Smooth muscle cell (in vitro differentiated cells): Measurements from ENCODE around the gene UBXN10. TPM values are rescaled to one million over a fixed set of nuclear protein-coding genes. Genes with fewer than 3 reads are reported as not detected.

ENCODE experiments used
- DNase-seq: peaks from one replicate; lab custom pipeline; 2025; ENCODE audit not compliant: unreplicated experiment; lab: John Stamatoyannopoulos, UW
- H2AFZ ChIP-seq: fragments of 200-600 bp; sonication (generic); 2 replicates; pipeline ENCODE4 v1.6.0; 2016; ENCODE audit warnings: antibody characterized with exemption, low read depth, mild to moderate bottlenecking
- H3F3A ChIP-seq: fragments of 200-600 bp; sonication (generic); 2 replicates; pipeline ENCODE4 v1.6.0; 2017; ENCODE audit warnings: antibody characterized with exemption, low read depth
- H3K27ac ChIP-seq: fragments of 200-600 bp; sonication (generic); 2 replicates; pipeline ENCODE4 v1.5.1; 2016; ENCODE audit warnings: low read depth, mild to moderate bottlenecking
- H3K27me3 ChIP-seq: fragments of 200-600 bp; sonication (generic); 2 replicates; pipeline ENCODE4 v1.6.1; 2016; ENCODE audit warnings: low read depth, mild to moderate bottlenecking
- H3K36me3 ChIP-seq: fragments of 200-600 bp; sonication (generic); 2 replicates; pipeline ENCODE4 v1.5.1; 2016; ENCODE audit warnings: low read depth
- H3K4me1 ChIP-seq: fragments of 200-600 bp; sonication (generic); 2 replicates; pipeline ENCODE4 v1.5.1; 2016; ENCODE audit warnings: low read depth
- H3K4me2 ChIP-seq: fragments of 200-600 bp; sonication (generic); 2 replicates; pipeline ENCODE4 v1.6.0; 2016; ENCODE audit warnings: mild to moderate bottlenecking
- H3K4me3 ChIP-seq: fragments of 200-600 bp; sonication (generic); 2 replicates; pipeline ENCODE4 v1.5.1; 2016; ENCODE audit warnings: mild to moderate bottlenecking
- H3K79me2 ChIP-seq: fragments of 200-600 bp; sonication (generic); 2 replicates; pipeline ENCODE4 v1.6.0; 2016; ENCODE audit warnings: low read depth, mild to moderate bottlenecking
- H3K9ac ChIP-seq: fragments of 200-600 bp; sonication (generic); 2 replicates; pipeline ENCODE4 v1.6.0; 2016; ENCODE audit warnings: low read depth
- H3K9me3 ChIP-seq: fragments of 200-600 bp; sonication (generic); replicated peaks from 2 replicates; pipeline ENCODE4 v1.5.1; 2016; ENCODE audit warnings: low read depth
- H4K20me1 ChIP-seq: fragments of 200-600 bp; sonication (generic); 2 replicates; pipeline ENCODE4 v1.6.0; 2016; ENCODE audit warnings: low read depth
- WGBS: methylation state at CpG from one replicate; pipeline ENCODE4 v1.1.7; 2016; ENCODE audit warnings: low lambda C conversion rate; 5-methylcytosine and 5-hydroxymethylcytosine counted together
- polyA plus RNA-seq: library from polyadenylated mRNA; unstranded; fragments of >200 nt; fragmentation: Nextera tagmentation; extraction: Ambion mirVana; gene quantifications from 2 replicates; pipeline ENCODE4 v1.2.1, GENCODE V29; 2016
- total RNA-seq: library from RNA; depleted of rRNA; stranded (reverse); fragments of >200 nt; gene quantifications from 2 replicates; pipeline ENCODE4 v1.2.3, GENCODE V29; 2014
- TF ChIP-seq, protein P1 (sequence below): fragments of 200-600 bp; sonication (generic); IDR thresholded peaks from 2 replicates; pipeline ENCODE4 v1.5.1; 2017; ENCODE audit warnings: borderline replicate concordance, mild to moderate bottlenecking, antibody characterized with exemption; ENCODE audit not compliant: insufficient read depth, poor library complexity, severe bottlenecking

UBXN10 gene
- total and polyA plus RNA-seq, 2 experiments from 2014 or later = 0.36 to 0.49 TPM

- WGBS = 93% methylated on average over 12 of the region's 12 CpGs
- TF ChIP-seq, protein P1, sequence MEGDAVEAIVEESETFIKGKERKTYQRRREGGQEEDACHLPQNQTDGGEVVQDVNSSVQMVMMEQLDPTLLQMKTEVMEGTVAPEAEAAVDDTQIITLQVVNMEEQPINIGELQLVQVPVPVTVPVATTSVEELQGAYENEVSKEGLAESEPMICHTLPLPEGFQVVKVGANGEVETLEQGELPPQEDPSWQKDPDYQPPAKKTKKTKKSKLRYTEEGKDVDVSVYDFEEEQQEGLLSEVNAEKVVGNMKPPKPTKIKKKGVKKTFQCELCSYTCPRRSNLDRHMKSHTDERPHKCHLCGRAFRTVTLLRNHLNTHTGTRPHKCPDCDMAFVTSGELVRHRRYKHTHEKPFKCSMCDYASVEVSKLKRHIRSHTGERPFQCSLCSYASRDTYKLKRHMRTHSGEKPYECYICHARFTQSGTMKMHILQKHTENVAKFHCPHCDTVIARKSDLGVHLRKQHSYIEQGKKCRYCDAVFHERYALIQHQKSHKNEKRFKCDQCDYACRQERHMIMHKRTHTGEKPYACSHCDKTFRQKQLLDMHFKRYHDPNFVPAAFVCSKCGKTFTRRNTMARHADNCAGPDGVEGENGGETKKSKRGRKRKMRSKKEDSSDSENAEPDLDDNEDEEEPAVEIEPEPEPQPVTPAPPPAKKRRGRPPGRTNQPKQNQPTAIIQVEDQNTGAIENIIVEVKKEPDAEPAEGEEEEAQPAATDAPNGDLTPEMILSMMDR = no peak
- Histone ChIP-seq H3K27ac (no peak overlapping the region), H3K79me2 (no peaks in the 10 kb centered on the region), H3K4me3 (no peak overlapping the region), H3K27me3 (no peaks in the 10 kb centered on the region), H3F3A (no peaks in the 10 kb centered on the region), H4K20me1 (no peaks in the 10 kb centered on the region), H2AFZ (no peak overlapping the region), H3K4me2 (no peak overlapping the region), H3K4me1 (peaks cover 7% of the 10 kb centered on the region), H3K9me3 (no peaks in the 10 kb centered on the region), H3K36me3 (no peaks in the 10 kb centered on the region), H3K9ac (no peak overlapping the region)
- no peak for DNase-seq
Observed at GRCh38 chr1:20191266-20191825, 5.5 kb downstream of the UBXN10 start.

DNA sequence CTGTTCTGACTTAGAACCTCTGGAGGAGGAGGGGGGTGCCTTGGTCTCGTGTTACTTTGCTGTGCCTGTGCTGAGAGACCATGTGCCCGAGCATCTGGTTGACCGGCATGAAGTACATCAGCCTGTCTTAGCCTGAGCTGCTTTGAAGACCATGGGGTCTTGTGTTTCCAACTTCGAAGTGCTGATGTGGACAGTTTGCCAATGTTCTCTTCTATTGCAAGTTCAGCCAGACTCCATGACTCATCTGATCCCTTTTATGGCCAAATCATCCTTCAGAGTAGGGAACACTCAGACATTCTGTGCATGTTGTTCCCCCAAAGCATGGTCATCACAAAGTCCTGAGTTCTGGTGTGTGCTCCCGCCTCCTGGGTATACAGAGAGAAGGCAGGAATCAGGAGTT, 6.5 kb downstream of the UBXN10 start:
- Histone ChIP-seq H3K9me3 (no peaks in the 10 kb centered on the region), H3K9ac (no peak overlapping the region), H3K27me3 (no peaks in the 10 kb centered on the region), H3K4me3 (no peak overlapping the region), H4K20me1 (no peaks in the 10 kb centered on the region), H3K4me1 (no peaks in the 10 kb centered on the region), H3K4me2 (no peak overlapping the region), H3K79me2 (no peaks in the 10 kb centered on the region), H3K27ac (no peak overlapping the region), H3K36me3 (no peaks in the 10 kb centered on the region), H2AFZ (no peak overlapping the region), H3F3A (no peaks in the 10 kb centered on the region)
- 66% methylated on average over 5 of the region's 5 CpGs for WGBS
- DNase-seq = no peak
- TF ChIP-seq, protein P1 = no peak

- Histone ChIP-seq H3K4me2 (no peak overlapping the region), H3F3A (no peaks in the 10 kb centered on the region), H2AFZ (no peak overlapping the region), H3K27ac (no peak overlapping the region), H3K36me3 (no peaks in the 10 kb centered on the region), H3K4me3 (no peak overlapping the region), H4K20me1 (no peaks in the 10 kb centered on the region), H3K79me2 (no peaks in the 10 kb centered on the region), H3K4me1 (no peaks in the 10 kb centered on the region), H3K9ac (no peak overlapping the region), H3K27me3 (no peaks in the 10 kb centered on the region), H3K9me3 (no peaks in the 10 kb centered on the region)
- WGBS = 63% methylated on average over 1 of the region's 1 CpG
- no peak for DNase-seq
- TF ChIP-seq, protein P1 = no peak
Observed at GRCh38 chr1:20192871-20193411, 7.0 kb downstream of the UBXN10 start.

DNA sequence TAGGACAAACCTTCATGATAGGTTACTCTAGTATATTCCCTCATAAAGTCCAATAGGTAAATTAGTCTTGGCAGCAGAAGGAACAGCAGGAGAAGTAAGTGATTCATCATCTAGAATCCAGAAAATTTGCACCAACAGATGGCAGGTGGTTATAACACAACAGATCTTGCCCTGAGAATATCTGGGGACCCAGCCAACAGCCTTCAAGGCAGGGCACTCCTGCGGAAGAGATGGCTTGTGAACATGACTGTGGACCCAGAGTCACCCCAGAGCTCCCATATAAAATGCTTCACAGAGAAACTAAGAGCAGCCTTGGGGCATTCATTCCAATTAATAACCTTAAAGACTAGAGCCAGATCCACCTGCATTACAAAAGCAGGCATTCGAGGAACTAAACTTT, 8.3 kb downstream of the UBXN10 start:
- Histone ChIP-seq H3K79me2 (no peaks in the 10 kb centered on the region), H3K4me2 (no peak overlapping the region), H3F3A (no peaks in the 10 kb centered on the region), H3K4me1 (no peaks in the 10 kb centered on the region), H3K9ac (no peak overlapping the region), H3K27ac (no peak overlapping the region), H2AFZ (no peak overlapping the region), H3K4me3 (no peak overlapping the region), H4K20me1 (no peaks in the 10 kb centered on the region), H3K27me3 (no peaks in the 10 kb centered on the region), H3K9me3 (no peaks in the 10 kb centered on the region), H3K36me3 (no peaks in the 10 kb centered on the region)
- TF ChIP-seq, protein P1 = no peak
- WGBS = 94% methylated on average over 2 of the region's 2 CpGs
- DNase-seq = no peak
